GM19463 (cell line): ENCODE measurements around the gene PPP1R1B.

ENCODE experiments used
- ATAC-seq: cut with Tn5 transposase; IDR thresholded peaks from one replicate; pipeline ENCODE4 v1.9.1; 2021; ENCODE audit warnings: mild to moderate bottlenecking, moderate library complexity; ENCODE audit not compliant: unreplicated experiment

Gene PPP1R1B

DNA sequence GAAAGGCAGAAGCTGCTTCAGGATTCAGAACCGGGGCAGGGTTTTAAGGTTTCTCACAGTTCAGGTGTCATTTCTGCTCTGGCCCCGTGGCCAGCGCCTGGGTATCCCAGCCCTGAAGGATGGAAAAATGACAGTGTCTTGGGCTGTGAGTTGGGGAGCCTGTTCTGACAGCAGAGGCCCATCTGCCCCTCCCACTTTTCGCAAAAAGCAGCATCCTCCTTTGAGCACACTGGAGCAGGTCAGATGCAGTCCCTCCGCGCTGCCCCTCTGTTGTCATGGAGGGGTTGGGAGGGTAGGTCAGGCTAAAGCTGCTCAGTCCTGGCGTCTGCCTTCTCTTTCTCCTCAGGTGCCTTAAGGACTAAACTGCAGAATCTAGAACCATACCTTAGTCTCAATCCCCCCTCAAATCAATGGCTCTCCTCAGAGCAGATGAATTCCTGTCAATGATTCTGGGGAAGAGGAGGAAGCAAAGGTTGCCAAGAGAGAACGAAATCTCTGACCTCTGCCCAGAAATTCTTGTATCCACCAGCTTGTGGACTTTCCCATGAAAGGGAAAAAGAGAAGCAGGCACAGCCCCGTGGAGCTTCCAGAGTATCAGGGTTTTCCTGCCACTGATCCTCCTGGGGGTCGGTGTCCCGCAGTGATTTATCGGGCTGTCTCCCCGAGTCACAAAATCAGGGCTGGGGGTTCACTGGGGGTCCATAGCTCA lies 26.3 kb upstream of the PPP1R1B start:
- ATAC-seq, result no peak

DNA sequence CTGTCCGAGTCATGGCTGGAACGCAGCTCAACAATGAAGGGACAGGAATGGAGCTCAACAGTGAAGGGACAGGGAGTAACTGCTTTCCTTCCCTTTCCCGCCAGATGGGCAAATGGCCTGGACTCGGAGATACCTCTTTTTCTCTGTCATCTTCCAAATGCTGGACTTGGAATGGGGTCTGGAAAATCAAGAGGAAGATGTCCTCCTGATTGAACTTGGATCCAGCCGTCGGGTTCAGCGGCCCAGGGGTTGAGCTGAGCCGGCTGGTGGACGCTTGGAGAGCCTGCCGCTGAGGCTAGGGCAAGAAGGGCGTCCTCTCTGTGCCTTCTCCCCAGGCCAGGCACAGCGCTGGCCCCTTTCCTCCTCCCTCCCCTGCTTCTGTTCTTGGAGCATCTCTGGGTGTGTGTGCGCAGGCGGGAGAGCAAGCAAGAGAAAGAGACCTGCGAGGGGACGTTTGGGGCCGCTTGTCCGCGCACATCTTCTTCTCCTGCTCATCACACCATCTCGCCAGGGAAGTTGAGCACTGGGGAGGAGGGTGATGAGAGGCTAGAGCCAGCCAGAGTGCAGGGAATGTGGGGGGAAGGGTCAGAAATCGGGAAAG lies 25.7 kb upstream of the PPP1R1B start:
- no peak for ATAC-seq

DNA sequence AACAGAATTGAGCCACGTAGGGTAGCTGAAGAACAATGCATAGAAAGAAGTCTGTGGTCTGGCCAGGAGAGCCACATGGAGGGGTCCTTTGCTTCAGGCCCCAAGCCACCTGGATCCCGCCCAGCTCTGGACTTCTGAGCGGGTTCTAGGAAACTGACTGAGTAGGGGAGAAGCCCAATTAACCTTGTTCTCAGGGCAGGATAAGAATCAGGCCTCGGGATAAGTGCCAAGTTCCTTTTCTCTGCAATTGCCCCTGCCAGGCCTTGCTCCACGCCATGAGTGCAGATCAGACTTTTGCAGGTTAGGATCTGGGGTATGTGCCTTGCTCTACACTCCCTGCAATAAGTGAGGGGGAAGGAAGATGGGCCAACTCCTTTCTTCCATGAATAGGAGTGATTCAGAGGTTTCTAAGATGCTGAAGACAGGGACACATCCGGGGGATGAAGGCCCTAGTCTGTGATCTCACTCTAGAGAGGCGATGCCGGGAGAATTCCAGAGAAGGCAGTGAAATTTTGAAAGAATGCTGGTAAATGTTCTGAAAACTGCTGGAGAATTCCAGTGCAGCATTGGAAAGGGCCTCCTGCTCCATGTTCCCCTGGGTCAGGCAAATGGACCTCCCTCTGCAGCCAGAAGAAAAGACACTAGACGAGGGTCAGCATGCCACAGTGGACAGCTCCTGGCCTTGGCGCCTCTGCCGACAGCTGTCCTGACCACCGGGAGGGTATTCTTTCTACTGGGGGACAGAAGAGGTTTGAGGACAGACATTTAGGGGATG lies 24.8 kb upstream of the PPP1R1B start:
- no peak for ATAC-seq

DNA sequence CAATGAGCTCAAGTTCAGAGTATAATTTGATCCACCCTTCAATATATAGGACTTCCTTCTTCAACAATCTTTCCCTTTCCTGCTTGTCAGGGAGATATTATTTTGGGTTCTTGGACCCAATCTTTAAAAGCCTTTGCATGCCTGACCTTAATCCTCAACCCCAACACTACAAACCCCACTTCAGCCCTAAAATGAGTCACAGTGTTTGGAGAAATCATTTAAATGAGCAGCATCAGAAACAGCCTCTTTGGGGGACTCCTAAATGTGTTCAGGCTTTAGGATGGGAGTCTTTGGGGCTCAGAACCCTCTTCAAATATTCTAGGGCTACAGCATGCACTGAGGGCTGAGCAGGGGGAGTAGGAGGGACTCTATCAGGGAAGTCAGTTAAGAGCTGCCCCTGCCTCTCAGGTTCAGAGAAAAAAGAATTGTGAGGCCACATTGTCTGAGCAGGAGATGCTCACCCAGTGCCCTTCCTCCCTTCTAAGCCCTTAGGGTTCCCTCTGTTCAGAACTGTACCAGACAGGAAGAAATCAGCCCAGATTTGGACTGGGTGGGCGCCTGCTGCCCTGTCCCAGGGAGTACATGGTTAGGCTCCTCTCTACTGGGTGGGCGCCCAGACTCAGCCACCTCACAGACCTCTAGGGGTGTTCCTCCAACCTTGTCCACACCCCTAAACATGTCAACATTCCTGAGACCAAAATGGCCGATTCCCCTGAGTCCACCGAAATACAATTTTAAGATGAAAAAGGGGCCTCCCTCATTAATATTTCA lies 24.0 kb upstream of the PPP1R1B start:
- ATAC-seq, result no peak

DNA sequence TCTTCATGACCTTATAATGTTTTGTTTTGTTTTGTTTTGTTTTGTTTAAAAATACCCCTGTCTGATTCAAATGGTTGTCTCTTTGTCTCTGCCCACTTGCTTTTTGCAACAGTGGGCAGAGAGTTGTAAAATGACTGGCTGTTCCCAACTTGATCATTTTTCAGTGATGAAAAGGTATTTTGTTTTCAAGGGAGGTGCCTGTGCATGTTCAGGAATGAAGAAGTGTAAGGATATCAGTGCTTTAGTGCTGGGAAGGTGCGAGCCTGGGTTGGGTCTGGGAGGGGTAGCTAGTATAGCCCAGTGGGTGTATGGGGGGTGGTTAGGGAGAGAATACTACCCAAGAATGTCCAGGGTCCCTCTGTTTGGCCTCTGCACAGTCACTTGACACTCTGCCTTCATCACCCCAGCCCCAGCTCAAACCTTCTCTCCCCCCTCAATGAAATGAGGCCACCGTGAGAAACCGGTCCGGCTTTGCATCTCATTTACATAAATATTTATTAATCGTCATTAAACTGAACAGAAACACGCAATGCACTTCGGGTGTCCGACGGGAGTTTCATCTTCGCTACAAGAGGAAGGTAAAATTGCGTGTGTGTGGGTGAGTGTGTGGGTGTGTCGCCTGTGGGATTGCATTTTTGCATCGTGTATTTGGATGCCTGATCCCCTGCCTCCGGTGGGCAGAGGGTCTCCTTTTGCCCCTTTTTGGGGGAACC lies 23.3 kb upstream of the PPP1R1B start:
- ATAC-seq, result no peak

DNA sequence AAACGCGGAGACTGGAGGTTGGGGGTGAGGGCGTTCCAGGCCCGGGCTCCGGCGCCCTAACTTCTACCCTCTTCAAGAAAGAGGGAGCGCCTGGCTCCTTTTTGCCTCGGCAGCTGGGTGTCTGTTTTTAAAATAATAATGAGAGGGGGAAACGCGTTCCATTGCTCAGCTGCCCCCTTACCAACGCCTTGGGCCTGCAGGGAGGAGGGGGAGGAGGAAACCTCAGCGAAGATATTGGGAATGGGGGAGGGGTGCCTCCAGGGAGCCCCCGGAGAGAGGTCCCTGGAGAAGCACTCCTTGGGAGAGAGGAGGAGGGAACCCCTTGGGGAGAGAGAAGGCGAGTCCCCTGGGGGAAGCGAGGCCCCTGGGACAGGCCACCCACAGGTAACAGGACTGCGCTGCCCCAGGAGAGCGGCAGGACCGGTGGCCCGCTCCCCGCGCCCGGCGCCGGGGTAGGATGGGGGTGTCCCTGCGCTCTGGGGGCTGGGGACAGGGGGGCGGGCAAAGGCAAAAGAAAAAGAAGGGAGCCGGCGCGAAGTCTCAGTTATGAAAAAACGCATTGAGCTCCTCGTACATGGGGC lies 21.8 kb upstream of the PPP1R1B start:
- no peak for ATAC-seq

DNA sequence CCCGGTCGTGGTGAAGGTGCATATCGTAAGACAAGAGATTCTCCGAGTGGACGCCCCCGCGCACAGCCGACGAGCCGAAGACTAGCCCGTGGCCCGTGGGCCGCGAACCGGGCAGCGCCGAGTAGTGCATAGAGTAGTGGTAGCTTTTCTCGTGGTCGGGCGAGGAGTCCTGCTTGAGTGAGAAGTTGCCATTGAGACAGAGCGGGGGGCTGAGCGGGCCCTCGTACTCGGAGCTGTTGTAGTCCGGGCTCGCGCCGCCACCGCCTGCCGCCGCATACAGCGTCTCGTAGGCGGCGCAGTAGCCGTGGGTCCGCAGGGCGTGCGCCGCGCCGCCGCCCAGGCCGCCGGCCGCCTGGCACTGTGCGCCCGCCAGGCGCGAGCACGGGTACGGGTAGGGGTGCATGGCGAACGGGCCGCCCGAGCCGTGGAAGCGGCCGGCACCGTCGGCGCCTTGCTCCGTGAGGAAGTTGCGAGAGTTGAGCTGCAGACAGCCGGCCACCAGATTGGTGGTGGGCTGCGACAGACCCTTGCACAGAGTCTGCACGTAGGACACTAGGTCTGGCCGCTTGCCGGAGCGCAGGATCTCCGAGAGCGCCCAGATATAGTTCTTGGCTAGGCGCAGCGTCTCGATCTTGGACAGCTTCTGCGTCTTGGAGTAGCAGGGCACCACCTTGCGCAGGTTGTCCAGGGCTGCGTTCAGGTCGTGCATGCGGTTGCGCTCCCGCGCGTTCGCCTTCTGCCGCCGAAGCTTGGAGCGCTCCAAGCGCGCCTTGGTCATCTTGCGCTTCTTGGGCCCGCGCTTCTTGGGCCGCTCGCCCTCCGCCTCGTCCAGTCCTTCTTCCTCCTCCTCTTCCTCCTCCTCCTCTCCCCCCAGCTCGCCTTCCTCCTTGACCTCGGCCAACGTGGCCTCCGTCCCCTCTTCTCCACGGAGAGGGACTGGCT lies 21.0 kb upstream of the PPP1R1B start:
- ATAC-seq, result no peak

DNA sequence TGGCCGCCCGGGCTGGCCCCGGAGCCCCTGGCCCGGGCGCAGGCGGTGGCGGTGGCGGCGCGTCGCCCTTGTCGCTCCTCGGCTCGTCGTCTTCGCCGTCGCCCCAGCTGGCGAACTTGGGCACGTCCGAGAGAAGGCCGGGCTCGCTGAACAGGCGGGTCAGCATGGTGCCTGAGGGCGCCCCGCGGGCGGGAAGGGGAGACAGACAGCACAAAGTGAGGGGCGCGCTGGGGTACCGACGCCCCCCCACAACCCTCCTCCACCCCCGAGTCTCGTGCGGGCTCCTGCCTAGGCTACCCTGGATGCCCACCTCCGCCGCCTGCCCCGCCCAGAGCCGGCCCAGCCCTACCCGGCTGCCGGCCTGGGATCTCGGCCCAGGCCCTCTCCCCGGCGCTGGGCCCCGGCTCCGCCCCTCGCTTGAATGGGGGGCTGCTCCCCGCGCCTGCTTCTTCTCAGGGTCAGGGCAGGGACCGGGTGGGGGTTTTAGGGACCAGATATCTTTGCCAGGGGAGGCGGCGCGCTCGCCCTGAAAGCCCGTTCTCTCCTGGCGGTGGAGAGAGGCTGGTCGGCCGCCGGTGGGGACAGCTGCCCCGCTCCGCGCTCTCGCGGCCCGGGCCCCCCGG lies 20.2 kb upstream of the PPP1R1B start:
- no peak for ATAC-seq

DNA sequence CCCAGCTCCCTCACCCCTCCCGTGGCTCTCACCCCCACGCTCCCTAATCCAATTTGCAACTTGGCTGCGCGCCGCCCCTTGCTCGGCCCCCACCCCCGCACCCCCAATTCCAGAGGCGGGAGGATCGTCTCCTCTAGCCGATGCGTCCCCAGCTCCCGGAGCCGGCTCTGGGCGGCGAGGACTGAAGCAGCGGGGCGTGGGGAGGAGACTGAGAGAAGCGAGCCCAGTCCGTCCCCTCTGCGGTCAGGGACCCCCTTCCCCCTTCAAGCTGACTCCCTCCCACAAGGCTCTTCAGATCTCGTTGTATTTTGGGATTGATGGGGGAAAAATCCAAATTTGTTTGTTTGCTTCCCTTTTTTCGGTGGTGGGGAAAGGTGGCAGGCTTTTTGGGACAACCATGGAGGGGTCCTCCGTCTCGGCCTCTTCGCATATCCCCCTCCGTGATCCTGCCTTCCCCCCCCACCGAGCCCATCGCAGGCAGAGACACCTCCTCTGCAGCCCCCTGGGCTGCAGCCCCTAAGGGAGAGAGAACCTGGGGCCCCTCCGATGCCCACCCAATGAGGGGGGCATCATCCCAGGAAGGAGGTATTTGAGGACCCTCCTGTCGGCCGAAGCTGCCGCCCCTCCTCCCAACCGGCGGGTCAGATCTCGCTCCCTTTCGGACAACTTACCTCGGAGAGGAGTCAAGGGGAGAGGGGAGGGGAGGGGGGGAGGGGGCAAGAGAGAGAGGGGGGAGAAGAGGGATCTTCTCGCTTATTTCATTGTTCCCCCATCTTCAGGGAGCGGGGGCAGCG lies 19.5 kb upstream of the PPP1R1B start:
- no peak for ATAC-seq

DNA sequence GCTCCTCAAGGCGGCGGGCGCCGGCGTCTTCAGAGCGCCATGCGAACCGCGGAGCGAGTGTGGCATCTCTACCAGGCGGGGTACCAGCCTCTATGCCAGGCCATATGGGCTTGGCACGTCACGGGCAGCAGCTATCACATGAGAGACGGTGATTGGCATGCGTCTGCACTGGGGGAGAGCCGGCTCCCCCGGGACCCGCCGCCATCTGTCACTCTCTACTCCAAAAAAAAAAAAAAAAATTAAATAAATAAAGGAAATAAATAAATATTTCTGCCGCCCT lies 19.0 kb upstream of the PPP1R1B start, which contains the start of gene NEUROD2:
Gene NEUROD2 (minus strand): TSS at position 70 of the 280 bp plus-strand sequence. CDS start 1,321 bp downstream, outside the sequence.
- ATAC-seq, result no peak

DNA sequence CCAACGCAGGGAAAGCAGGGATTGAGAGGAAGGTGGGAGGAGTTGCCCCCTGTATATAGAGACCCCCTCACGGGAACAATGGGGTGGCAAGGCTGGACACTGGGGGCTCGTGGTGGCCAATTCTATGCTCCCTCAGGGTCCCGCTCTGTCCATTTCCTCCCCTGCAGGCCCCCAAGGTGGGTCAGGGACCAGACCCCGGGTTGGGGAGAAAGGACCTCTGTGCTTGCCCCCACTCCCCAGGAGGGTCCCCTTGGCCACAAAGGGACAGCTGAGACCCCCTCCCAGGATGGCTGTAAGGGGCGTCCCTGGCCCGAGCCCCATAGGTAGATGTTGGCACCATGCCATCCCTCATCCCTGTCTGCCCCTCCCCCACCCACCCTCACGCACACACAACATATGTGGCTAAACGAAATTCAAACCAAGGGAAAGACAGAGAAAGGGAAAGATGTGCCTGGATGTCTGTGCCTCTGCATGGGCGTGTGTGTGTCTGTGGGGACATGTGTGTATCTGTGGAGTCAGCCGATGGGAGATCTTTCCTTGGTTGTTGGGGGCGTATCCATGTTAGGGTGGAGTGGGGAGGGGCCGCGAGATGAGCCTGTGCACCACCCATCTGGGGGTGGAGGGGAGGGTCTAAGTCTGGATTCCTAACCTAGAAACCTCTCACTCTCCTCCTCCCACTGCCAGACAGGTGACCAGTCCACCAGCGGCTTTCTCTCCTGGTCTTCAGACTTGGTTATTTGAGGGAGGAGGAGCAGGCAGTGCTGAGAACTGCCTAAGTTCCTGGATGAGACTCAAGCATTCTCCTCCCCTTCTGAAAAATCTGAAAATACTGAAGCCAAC lies 18.4 kb upstream of the PPP1R1B start:
- no peak for ATAC-seq

DNA sequence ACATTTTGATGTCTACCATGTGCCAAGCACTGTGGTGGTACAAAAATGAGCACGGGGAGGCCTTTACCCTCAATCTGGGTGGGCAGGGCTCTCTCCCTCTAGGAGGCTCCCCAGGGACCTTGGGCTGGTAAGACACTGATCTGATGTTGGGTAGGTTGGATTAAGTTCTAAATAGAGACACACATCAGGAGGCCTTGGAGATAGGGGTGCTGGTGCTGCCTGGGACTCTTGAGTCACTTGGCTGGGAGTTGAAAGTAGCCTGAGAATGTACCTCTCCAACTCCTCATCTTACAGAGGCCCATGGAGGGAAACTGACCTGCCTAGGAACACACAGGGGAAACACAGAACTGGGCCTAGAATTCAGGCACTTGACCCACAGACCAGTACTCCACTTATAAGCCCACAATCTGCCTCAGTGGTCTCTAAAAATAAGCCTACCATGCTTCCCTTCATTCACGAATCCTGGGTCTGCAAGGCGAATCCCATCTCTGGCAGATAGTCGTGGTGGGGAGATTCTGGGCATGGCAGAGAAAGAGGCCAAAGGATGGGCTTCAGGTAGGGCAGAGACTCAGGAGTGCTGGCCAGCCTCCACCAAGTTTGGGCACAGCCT lies 17.2 kb upstream of the PPP1R1B start:
- no peak for ATAC-seq

DNA sequence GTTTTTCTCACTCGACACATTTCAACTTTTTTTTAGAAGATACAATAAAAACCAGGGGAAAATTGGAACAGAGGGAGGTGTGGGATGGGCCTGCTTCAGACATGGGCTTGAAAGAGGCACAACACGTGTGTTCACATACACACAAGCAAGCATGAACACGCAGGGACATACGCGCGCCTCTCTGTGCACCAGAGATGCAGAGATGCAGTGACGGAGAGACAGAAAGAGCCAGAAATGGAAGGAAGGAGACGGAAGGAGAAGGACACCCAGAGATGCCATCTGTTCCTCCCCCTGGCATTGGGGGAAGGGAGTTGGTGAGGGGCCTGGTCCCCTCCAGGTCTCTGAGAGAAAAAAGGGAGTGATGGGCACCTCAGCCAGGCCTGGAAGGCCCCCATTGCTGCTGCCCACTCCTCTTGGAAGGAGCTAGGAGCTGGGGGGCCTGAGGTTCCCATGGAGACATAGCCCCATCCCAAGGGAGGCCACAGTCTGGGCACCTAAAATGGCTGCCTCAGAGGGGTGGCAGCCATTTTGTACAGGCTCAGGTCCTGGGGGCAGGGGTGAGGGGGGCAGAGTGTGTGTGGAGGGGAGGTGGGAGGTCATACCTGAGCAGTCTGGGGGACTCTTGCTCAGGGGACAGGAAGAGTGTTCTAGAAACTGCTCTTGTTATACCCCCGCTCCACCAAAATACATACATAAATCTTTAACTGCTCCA lies 15.2 kb upstream of the PPP1R1B start:
- ATAC-seq, result no peak

DNA sequence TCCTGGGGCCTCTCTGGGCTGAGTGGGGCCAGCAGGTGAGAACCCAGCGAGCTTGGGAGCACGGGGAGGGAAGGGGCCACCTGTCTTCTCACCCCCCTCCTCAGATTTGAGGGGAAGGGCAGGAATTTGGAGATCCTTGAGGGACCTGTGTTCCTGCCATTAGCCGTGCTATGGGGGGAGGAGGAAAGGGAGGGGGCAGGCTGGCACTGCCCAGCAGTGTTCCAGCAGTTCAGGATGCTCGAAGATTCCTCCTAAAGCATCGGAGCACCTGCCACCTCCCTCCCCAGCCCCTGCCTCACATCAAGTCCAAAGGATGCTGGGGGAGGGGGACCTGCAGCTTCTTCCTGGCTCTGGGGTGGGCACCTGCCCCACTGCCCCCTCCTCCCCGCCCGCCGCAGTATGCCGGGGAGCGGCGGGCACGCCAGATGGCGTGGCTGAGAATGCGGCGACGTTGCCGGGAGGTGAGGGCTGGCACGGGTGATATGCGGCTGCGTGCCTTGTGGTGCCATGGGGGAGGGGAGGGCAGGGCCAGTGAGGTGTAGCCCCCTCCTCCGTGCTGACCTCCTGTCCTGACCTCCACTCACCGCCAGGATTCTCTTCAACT lies 14.4 kb upstream of the PPP1R1B start:
- no peak for ATAC-seq

DNA sequence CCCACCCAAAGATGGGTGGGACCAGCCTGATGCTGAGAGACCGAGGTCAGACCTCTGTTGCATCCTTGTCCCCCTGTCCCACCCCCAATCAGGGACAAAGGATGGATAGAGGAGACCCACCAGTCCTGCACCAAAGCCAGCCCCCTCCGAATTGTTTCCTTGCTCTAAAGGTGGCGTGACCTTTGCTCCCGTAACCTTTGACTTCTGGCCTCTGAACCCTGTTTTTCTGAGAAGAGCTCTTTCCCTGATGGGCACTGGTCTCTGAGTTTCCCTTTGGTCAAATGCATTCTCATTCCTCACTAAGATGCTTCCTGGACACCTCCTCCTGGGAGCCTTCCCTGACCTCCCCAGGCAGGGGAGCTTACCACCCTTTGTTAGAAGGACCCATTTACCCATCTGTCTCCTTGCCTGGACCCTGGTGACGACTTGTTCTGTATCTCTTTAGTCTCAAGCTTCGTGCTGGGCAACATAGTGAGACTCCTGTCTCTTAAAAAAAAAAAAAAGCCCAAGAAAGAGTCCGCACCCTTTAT lies 13.8 kb upstream of the PPP1R1B start:
- no peak for ATAC-seq
